WTC11 (cell line): ENCODE data around the gene ZNF329.

Experiments used
- CREB1 ChIP-seq: sonication (generic); formaldehyde crosslinking; IDR thresholded peaks from 2 replicates; pipeline ENCODE4 v1.8.0; 2023; ENCODE audit warnings: mild to moderate bottlenecking, missing genetic modification reagents
- CTCF ChIP-seq: fragments of 200-600 bp; IDR thresholded peaks from 2 replicates; pipeline ENCODE4 v1.8.0; 2022; ENCODE audit warnings: antibody characterized with exemption
- ESRRA ChIP-seq: sonication (generic); formaldehyde crosslinking; IDR thresholded peaks from 2 replicates; pipeline ENCODE4 v1.8.1; 2022; ENCODE audit warnings: mild to moderate bottlenecking, missing genetic modification reagents, borderline replicate concordance
- GABPB1 ChIP-seq: sonication (generic); formaldehyde crosslinking; IDR thresholded peaks from 2 replicates; pipeline ENCODE4 v1.8.1; 2023; ENCODE audit warnings: mild to moderate bottlenecking, missing genetic modification reagents
- JAZF1 ChIP-seq: fragments of 250-450 bp; sonication (Bioruptor Pico); IDR thresholded peaks from 2 replicates; pipeline ENCODE4 v1.9.0; 2021; ENCODE audit warnings: moderate library complexity, mild to moderate bottlenecking, inconsistent platforms
- NFE2L1 ChIP-seq: sonication (generic); formaldehyde crosslinking; IDR thresholded peaks from 2 replicates; pipeline ENCODE4 v1.8.1; 2023; ENCODE audit warnings: missing genetic modification reagents
- USF2 ChIP-seq: sonication (generic); formaldehyde crosslinking; IDR thresholded peaks from 2 replicates; pipeline ENCODE4 v1.8.1; 2023; ENCODE audit warnings: mild to moderate bottlenecking, missing genetic modification reagents, moderate library complexity
- ZNF138 ChIP-seq: sonication (generic); formaldehyde crosslinking; conservative IDR thresholded peaks from 2 replicates; pipeline ENCODE4 v1.8.1; 2022; ENCODE audit warnings: mild to moderate bottlenecking, moderate library complexity, missing genetic modification reagents
- ZNF232 ChIP-seq: sonication (generic); formaldehyde crosslinking; IDR thresholded peaks from 2 replicates; pipeline ENCODE4 v1.8.0; 2022; ENCODE audit warnings: mild to moderate bottlenecking, missing genetic modification reagents
- ZNF532 ChIP-seq: fragments of 250-450 bp; sonication (Bioruptor Pico); IDR thresholded peaks from 2 replicates; pipeline ENCODE4 v1.9.0; 2021; ENCODE audit warnings: mild to moderate bottlenecking, borderline replicate concordance
- TF ChIP-seq, protein P1 (sequence below): sonication (generic); formaldehyde crosslinking; IDR thresholded peaks from 2 replicates; pipeline ENCODE4 v1.8.0; 2022; ENCODE audit warnings: mild to moderate bottlenecking, missing genetic modification reagents
- TF ChIP-seq, protein P2 (sequence below): sonication (generic); formaldehyde crosslinking; IDR thresholded peaks from 2 replicates; pipeline ENCODE4 v1.8.0; 2023; ENCODE audit warnings: missing genetic modification reagents, mild to moderate bottlenecking, borderline replicate concordance
- TF ChIP-seq, protein P3 (sequence below): sonication (generic); formaldehyde crosslinking; conservative IDR thresholded peaks from 2 replicates; pipeline ENCODE4 v1.8.1; 2022; ENCODE audit warnings: mild to moderate bottlenecking, missing genetic modification reagents

DNA sequence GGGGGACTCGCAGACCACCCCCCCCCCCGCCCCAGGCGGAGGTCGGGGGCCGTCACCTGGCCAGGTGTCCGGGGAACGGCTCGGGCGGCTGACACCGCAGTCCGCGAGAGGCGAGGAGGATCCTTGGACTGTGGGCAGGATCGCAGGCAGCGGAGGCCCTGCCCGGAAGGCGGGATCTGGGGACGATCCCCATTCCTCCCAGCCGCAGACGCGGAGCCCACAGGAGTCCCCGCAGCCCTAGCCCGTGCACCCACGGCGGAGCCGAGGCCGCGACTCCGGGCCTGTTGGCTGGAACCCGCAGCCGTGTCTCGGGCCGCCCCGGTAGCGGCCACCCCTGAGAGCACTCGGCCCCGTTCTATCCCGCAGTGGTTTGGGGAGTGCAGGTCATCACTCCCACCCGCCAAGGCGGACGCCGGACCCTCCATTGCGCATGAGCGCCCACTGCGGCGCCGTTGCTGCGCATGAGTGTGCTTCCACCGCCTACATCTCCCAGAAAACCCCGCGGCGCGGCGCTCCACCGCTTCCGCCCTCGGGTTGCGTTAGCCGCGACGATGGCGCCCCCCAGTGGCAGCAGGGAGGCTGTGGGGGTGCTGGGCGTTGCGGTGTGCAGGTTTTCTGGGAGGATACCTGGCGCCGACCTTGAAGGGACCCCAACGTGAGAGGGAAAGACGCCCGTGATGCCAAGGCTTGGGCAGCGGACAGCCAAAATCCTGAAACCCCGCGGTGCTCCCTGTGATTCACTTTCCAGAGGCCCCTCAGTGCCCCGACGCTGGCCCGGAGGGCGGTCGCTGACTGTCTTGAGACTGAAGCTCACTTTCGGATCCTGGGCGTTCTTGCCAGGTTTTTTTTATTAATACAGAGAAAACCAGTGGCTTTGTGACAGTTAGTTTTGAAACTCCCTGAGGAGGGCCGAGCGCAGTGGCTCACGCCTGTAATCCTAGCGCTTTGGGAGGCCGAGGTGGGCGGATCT, 4.4 kb upstream of the ZNF329 start:
- TF ChIP-seq ESRRA (CRISPR knock-in tag) (no peak), CTCF (peak; percentile 99), USF2 (CRISPR knock-in tag) (0 out of 2 replicates have a peak, but pooled peaks have one; percentile 40), NFE2L1 (CRISPR knock-in tag) (no peak), GABPB1 (peak; percentile 91), JAZF1 (CRISPR knock-in tag) (no peak), ZNF532 (CRISPR knock-in tag) (no peak), ZNF138 (0 out of 2 replicates have a peak, but pooled peaks have one; percentile 51), CREB1 (CRISPR knock-in tag) (peak; percentile 16; the same call in 1 of the 2 replicates), ZNF232 (CRISPR knock-in tag) (no peak)
- TF ChIP-seq, protein P1, sequence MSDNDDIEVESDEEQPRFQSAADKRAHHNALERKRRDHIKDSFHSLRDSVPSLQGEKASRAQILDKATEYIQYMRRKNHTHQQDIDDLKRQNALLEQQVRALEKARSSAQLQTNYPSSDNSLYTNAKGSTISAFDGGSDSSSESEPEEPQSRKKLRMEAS (CRISPR knock-in tag) = peak; percentile 71; the same call in 1 of the 2 replicates
- TF ChIP-seq, protein P2, sequence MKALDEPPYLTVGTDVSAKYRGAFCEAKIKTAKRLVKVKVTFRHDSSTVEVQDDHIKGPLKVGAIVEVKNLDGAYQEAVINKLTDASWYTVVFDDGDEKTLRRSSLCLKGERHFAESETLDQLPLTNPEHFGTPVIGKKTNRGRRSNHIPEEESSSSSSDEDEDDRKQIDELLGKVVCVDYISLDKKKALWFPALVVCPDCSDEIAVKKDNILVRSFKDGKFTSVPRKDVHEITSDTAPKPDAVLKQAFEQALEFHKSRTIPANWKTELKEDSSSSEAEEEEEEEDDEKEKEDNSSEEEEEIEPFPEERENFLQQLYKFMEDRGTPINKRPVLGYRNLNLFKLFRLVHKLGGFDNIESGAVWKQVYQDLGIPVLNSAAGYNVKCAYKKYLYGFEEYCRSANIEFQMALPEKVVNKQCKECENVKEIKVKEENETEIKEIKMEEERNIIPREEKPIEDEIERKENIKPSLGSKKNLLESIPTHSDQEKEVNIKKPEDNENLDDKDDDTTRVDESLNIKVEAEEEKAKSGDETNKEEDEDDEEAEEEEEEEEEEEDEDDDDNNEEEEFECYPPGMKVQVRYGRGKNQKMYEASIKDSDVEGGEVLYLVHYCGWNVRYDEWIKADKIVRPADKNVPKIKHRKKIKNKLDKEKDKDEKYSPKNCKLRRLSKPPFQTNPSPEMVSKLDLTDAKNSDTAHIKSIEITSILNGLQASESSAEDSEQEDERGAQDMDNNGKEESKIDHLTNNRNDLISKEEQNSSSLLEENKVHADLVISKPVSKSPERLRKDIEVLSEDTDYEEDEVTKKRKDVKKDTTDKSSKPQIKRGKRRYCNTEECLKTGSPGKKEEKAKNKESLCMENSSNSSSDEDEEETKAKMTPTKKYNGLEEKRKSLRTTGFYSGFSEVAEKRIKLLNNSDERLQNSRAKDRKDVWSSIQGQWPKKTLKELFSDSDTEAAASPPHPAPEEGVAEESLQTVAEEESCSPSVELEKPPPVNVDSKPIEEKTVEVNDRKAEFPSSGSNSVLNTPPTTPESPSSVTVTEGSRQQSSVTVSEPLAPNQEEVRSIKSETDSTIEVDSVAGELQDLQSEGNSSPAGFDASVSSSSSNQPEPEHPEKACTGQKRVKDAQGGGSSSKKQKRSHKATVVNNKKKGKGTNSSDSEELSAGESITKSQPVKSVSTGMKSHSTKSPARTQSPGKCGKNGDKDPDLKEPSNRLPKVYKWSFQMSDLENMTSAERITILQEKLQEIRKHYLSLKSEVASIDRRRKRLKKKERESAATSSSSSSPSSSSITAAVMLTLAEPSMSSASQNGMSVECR (CRISPR knock-in tag) = peak; percentile 64; the same call in 1 of the 2 replicates
- TF ChIP-seq, protein P3, sequence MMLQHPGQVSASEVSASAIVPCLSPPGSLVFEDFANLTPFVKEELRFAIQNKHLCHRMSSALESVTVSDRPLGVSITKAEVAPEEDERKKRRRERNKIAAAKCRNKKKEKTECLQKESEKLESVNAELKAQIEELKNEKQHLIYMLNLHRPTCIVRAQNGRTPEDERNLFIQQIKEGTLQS (CRISPR knock-in tag) = no peak
